Head of caudate nucleus (tissue), 42 donors: ENCODE measurements around the gene SGCA.
A peak's percentile ranks its signal among the peaks of the same experiment; 100 is the strongest.

ENCODE experiments used
- DNase-seq, 42 donors: peaks; one replicate each; pipeline versions ENCODE4 v3.0.0 to v3.0.0-alpha.2; 2020 to 2021; ENCODE audit warnings: mixed read lengths in 7 of 42
- intact Hi-C: fragments of 100-400 bp; cut with DNase I; formaldehyde crosslinking; loops from one replicate; pipeline ENCODE4 v1.15.0; 2022

SGCA gene

GRCh38 chr17:50146927-50147665 is 18.7 kb upstream of the SGCA start:
- peak in 4 of 42 donors; percentile 22 to 62 (median 44) for DNase-seq
- intact Hi-C loops: no loop called here

- peak in 5 of 42 donors; percentile 38 to 65 (median 55) for DNase-seq
- intact Hi-C loops: no loop called here
Observed at GRCh38 chr17:50147841-50148225, 18.0 kb upstream of the SGCA start.

- DNase-seq: peak; percentile 34 to 87 (median 66)
- intact Hi-C loops: no loop called here
Observed at GRCh38 chr17:50148226-50149090, 17.3 kb upstream of the SGCA start.

DNA sequence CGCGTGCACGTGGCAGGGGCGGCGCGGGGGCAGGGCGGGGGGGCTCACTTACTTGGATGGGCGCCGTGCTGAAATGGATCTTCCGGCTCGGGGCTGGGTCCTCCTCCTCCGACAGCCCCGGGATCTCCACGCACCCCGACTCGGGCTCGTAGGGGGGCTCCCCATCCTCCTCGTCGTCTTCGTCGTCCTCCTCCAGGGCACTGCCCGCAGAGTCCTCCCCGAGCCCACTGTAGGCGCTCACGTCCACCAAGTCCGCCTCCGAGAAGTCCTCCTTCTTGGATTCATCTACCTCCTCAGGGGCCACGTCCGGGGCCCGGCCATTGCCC is 16.8 kb upstream of the SGCA start:
- no peak for DNase-seq
- intact Hi-C loops: no loop called here

DNA sequence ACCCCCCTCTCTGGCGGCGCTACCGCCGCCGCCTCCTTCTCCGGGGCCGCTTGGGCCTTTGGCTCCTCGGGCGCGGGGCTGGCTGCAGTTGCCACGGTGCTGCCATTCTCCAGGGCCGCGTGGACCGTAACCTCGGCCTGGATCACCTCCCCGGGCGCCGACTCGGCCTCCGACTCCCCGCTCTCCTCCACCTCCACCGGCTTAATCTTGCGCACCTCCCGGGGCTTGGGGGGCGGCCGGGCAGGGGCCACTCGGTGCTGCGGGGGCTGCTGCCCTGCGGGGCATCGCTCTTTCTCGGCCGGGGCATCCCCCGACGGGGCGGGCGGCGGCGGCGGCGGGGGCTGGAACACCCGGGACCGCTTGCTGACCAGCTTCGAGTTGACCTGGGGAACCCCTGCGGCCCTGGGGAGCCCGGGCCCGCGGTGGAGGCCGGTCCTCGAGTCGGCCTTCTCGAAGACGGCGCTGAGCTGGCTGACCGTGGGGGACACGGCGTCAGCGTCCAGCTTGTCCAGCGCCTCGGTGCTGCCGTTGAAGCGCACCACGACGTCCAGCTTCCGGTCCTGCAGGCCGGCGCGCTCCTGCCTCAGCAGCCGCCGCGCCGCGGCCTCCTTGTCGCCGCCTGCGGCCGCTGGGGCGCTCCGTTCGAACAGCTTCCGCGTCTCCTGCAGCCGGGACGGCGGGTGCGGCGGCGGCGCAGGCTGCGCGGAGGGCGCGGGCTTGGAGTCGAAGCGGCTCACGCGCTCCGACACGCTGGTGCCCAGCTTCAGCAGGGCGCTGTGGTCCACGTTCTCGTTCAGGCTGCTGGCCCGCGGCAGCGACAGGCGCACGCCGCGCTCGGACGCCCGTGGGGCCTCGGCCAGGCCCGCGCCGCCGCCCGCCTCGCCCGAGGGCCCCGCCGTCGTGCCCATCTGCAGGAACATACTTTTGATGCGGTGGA is 16.1 kb upstream of the SGCA start:
- DNase-seq: peak in 38 of 42 donors; percentile 22 to 80 (median 63)
- intact Hi-C loops: loop anchor here (2.0 kb wide), 1 partner anchor 55 kb away; the partner anchor contains the start of gene PDK2

DNA sequence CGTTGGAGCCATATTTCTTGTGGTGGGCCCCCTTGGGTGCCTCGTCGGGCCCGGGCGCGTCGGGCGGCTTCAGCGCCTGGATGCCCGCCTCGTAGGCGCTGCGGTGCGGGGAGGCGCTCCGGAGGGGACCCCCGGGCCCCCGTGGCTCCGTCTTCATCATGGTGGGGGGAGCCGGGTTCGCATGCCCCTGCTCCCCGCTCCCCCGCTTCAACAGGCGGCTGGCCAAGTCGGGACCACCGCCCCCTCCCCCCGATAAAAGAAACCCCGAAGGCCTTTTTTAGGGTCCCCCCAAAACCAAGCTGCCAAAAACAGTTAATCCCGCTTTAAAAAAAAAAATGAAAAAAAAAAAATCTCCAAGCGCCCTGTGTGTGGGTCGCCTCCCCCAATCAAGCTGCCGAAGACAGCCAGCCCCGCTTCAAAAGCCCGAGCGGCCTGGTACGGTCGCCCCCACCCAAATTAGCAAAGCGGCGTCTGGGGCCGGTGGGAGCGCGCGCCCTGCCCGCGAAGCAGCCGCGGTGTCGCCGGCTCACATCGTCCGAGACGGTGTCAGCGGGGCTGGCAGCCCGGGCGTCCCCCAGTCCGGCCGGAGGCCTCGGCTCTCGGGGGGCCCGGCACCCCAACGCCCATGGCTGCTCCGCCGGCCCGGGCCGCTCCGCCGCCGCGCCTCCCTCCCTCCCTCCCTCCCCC is 15.3 kb upstream of the SGCA start, which contains the start of gene PPP1R9B:
TSS of gene PPP1R9B (minus strand) at position 324 of the 687 bp plus-strand sequence. CDS start at position 160, 164 bp downstream.
- peak in 6 of 42 donors; percentile 25 to 61 (median 41) for DNase-seq
- intact Hi-C loops: loop anchor here (2.0 kb wide), 1 partner anchor 56 kb away; the partner anchor contains the start of gene PDK2

- intact Hi-C loops: loop anchor here (2.0 kb wide), 1 partner anchor 56 kb away; the partner anchor contains the start of gene PDK2
- peak; percentile 72 to 97 (median 93) for DNase-seq
Observed at GRCh38 chr17:50151041-50151936, 14.5 kb upstream of the SGCA start.

- DNase-seq: peak; percentile 81 to 97 (median 93)
- intact Hi-C loops: loop anchor here (2.0 kb wide), 1 partner anchor 57 kb away; the partner anchor contains the start of gene PDK2
Observed at GRCh38 chr17:50151937-50152547, 13.8 kb upstream of the SGCA start.

- no peak for DNase-seq
Observed at GRCh38 chr17:50152736-50153135, 13.1 kb upstream of the SGCA start.

GRCh38 chr17:50153650-50154575 is 11.9 kb upstream of the SGCA start:
- intact Hi-C loops: no loop called here
- peak in 4 of 42 donors; percentile 30 to 50 (median 36) for DNase-seq

More at GRCh38 chr17:50152736-50153135, 13.1 kb upstream of the SGCA start:
- intact Hi-C loops: no loop called here

- intact Hi-C loops: no loop called here
- DNase-seq: no peak
Observed at GRCh38 chr17:50154604-50155003, 11.2 kb upstream of the SGCA start.

DNA sequence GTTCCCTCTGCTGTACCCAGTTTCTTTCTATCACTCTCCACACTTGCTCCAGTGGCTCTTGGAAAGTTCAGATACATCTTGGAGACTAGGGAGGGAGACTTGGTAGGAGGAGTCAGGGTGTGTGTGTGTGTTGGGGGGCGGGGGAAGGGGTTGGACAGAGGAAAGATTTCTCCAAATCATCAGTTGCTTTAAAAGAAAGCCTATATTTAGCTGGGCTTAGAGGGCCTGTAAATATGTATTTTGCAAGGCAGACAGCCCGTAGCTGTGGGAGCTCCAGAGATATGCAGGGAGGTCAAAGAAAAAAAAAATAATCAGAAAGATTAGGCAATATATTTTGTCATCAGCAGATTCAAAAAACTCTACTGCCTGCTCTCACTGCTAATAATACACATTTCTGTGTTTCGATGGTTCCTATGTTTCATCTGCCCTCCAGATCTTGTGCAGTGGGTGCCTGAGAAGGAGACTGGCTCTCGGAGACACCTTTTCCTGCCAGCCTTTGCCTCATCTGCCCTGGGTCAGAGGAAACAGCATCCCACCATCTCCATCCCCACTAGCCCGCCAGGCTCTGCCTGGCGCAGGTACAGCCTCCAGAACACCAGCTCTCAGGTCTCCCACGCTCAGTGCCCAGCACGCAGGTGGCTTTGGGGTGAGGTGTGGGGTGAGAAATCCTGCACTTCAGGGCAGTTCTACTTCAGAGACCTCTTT is 10.5 kb upstream of the SGCA start:
- DNase-seq: no peak
- intact Hi-C loops: no loop called here

DNA sequence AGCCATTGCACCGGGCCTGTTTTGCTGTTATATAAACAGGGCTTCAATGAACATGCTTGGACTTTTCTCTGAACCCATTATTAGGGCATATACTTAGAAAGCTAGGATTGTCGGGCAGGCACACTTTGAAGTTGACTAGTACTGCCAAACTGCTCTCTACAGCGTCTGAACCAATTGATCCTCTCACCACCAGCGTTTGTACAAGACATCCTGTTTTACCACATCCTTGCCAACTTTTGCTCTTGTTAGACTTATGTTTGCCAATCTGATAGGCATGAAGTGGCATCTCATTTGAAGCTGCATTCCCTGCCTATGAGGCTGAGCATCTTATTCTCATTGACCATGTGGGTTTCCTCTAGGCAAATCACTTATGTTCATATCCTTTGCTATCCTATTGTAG is 7.9 kb upstream of the SGCA start:
- intact Hi-C loops: no loop called here
- no peak for DNase-seq

DNA sequence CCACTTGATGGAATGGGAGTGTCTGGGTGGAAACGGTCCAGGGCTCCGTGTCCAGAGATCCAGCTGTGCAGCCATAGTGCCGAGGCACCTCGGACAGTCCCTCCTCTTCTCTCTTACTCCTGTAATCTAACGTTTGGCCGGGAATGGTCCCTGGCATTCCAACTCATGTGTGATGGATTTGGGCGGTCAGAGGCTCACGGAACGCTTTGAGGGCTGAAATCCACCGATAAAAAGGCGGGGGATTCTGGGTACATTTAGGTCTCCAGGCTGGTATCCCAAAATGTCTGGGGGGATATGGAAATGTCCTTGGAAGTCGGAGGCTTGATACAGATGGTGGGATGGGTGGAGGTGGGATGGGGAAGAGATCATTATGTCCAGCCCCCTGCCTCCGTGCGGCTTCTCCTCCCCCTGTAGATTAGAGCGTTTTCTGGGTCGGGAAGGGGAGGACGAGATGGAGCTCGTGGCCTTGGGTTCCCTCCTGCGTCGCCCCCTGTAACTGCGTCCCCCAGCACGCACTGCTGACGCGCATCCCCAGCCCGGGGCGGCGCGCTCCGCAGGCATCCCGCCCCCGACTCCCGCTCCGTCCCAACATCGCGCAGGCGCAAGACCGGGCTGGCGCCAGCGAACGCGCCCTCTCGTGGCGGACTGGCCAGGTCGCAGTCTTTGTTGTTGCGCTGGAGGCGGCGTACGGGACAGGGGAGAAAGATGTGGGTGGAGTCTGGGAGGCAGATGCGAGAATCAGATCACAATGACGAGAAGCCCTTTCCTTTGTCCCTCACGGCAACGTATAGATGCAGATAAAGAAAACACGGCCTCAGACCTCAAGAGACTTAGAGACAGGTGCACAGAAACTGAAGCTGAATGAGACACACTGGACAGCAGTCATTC is 4.5 kb upstream of the SGCA start:
- DNase-seq: peak; percentile 79 to 98 (median 94)
- intact Hi-C loops: no loop called here
